ENCODE results near the gene MYCBP2.

GRCh38 chr13:77309254-77309653 lies 17.6 kb downstream of the MYCBP2 start:
- no peak for TF ChIP-seq CTCF (IDR thresholded peaks at IDR 0.05)
- no peak for TF ChIP-seq POLR2A (IDR thresholded peaks at IDR 0.05)
